Mesenchymal stem cell (in vitro differentiated cells and primary cell): ENCODE measurements around the gene ZFAND6.

ENCODE experiments used
- DNase-seq: peaks from one replicate; pipeline ENCODE4 v3.0.0-alpha.2; 2013
- H2AFZ ChIP-seq: one replicate; pipeline ENCODE4 v1.6.1; 2013; ENCODE audit warnings: low read depth, mild to moderate bottlenecking, control low read depth, inconsistent platforms, low read length, moderate library complexity
- H2AK5ac ChIP-seq: 2 replicates; pipeline ENCODE4 v1.6.1; 2013; ENCODE audit warnings: low read length, moderate library complexity, mild to moderate bottlenecking, inconsistent platforms; ENCODE audit not compliant: severe bottlenecking
- H2BK120ac ChIP-seq: one replicate; pipeline ENCODE4 v1.6.1; 2013; ENCODE audit warnings: low read depth, mild to moderate bottlenecking, inconsistent platforms, low read length, moderate library complexity
- H2BK12ac ChIP-seq, 2 experiments: one replicate each; pipeline ENCODE4 v1.6.1; 2013; ENCODE audit warnings: inconsistent platforms in 2 of 2, low read length in 2 of 2, mild to moderate bottlenecking in 2 of 2, moderate library complexity in 2 of 2, control low read depth in 1 of 2
- H2BK15ac ChIP-seq: one replicate; pipeline ENCODE4 v1.6.1; 2013; ENCODE audit warnings: mild to moderate bottlenecking, low read depth, inconsistent platforms; ENCODE audit not compliant: poor library complexity, severe bottlenecking
- H2BK5ac ChIP-seq: 2 replicates; pipeline ENCODE4 v1.6.1; 2013; ENCODE audit warnings: low read depth, mild to moderate bottlenecking, low read length, control low read depth, inconsistent platforms; ENCODE audit not compliant: poor library complexity, severe bottlenecking
- H3K14ac ChIP-seq, 2 experiments: one replicate each; pipeline ENCODE4 v1.6.1; 2013; ENCODE audit warnings: inconsistent platforms in 2 of 2, low read length in 2 of 2, control low read depth in 1 of 2, mild to moderate bottlenecking in 1 of 2, moderate library complexity in 1 of 2
- H3K18ac ChIP-seq, 2 experiments: one replicate each; pipeline ENCODE4 v1.6.1; 2013; ENCODE audit warnings: inconsistent platforms in 2 of 2, low read length in 2 of 2, control low read depth in 1 of 2, low read depth in 1 of 2, mild to moderate bottlenecking in 1 of 2
- H3K23ac ChIP-seq, 2 experiments: one replicate each; pipeline ENCODE4 v1.6.1; 2013; ENCODE audit warnings: inconsistent platforms in 2 of 2, low read length in 2 of 2, mild to moderate bottlenecking in 2 of 2, moderate library complexity in 2 of 2, control low read depth in 1 of 2
- H3K27ac ChIP-seq: 2 replicates; pipeline ENCODE4 v1.5.1; 2013; ENCODE audit warnings: mild to moderate bottlenecking, moderate library complexity, low read length, control low read depth, inconsistent platforms; ENCODE audit not compliant: poor library complexity, severe bottlenecking
- H3K27me3 ChIP-seq, 2 experiments: 2 replicates each; pipeline versions ENCODE4 v1.6.1 to v1.7.0; 2013; ENCODE audit warnings: low read length in 2 of 2, mild to moderate bottlenecking in 2 of 2, moderate library complexity in 2 of 2, control low read depth in 1 of 2, inconsistent platforms in 1 of 2; ENCODE audit not compliant: control insufficient read depth in 1 of 2, insufficient read depth in 1 of 2
- H3K36me3 ChIP-seq, 2 experiments: 2 replicates each; pipeline versions ENCODE4 v1.6.1 to v1.7.0; 2013; ENCODE audit warnings: low read length in 2 of 2, control low read depth in 1 of 2, inconsistent platforms in 1 of 2, low read depth in 1 of 2, mild to moderate bottlenecking in 1 of 2; ENCODE audit not compliant: insufficient read depth in 2 of 2, control insufficient read depth in 1 of 2
- H3K4ac ChIP-seq, 2 experiments: one replicate each; pipeline ENCODE4 v1.6.1; 2013; ENCODE audit warnings: inconsistent platforms in 2 of 2, low read length in 2 of 2, mild to moderate bottlenecking in 2 of 2, moderate library complexity in 2 of 2, control low read depth in 1 of 2, low read depth in 1 of 2
- H3K4me1 ChIP-seq: 2 replicates; pipeline ENCODE4 v1.6.1; 2013; ENCODE audit warnings: low read depth, low read length, control low read depth; ENCODE audit not compliant: control insufficient read depth, insufficient read depth
- H3K4me2 ChIP-seq: 2 replicates; pipeline ENCODE4 v1.6.1; 2013; ENCODE audit warnings: low read length, mild to moderate bottlenecking, inconsistent platforms; ENCODE audit not compliant: poor library complexity, severe bottlenecking
- H3K4me3 ChIP-seq, 2 experiments: 2 replicates each; pipeline versions ENCODE4 v1.5.1 to v1.7.0; 2013; ENCODE audit warnings: low read length in 2 of 2, mild to moderate bottlenecking in 2 of 2, control low read depth in 1 of 2, low read depth in 1 of 2; ENCODE audit not compliant: insufficient read depth in 1 of 2
- H3K79me1 ChIP-seq: replicated peaks from 2 replicates; pipeline ENCODE4 v1.6.1; 2013; ENCODE audit warnings: mild to moderate bottlenecking, control low read depth, low read length, inconsistent platforms; ENCODE audit not compliant: poor library complexity, severe bottlenecking
- H3K9ac ChIP-seq: 2 replicates; pipeline ENCODE4 v1.7.0; 2013; ENCODE audit warnings: mild to moderate bottlenecking, low read length, moderate library complexity
- H3K9me3 ChIP-seq: 2 replicates; pipeline ENCODE4 v1.7.0; 2013; ENCODE audit warnings: mild to moderate bottlenecking, low read length; ENCODE audit not compliant: control insufficient read depth
- H4K8ac ChIP-seq: one replicate; pipeline ENCODE4 v1.6.1; 2013; ENCODE audit warnings: inconsistent platforms, mild to moderate bottlenecking, low read length, moderate library complexity
- H4K91ac ChIP-seq: one replicate; pipeline ENCODE4 v1.6.1; 2013; ENCODE audit warnings: mild to moderate bottlenecking, low read length, inconsistent platforms
- WGBS: methylation state at CpG from one replicate; pipeline ENCODE4 v1.1.7; 2013; ENCODE audit warnings: mixed read lengths; 5-methylcytosine and 5-hydroxymethylcytosine counted together

ZFAND6 gene

GRCh38 chr15:80106051-80106450 lies 46.6 kb downstream of the ZFAND6 start:
- WGBS: 94% methylated on average over 2 of the region's 4 CpGs
- H3K9me3 ChIP-seq: no peaks in the 10 kb centered on the region
- H2BK15ac ChIP-seq: no peak overlapping the region

GRCh38 chr15:80107204-80107603 lies 47.7 kb downstream of the ZFAND6 start:
- no peak overlapping the region for H3K4me3 ChIP-seq
- H2BK12ac ChIP-seq: no peak overlapping the region
- H3K27me3 ChIP-seq: no peaks in the 10 kb centered on the region
- no peak overlapping the region for H2AFZ ChIP-seq
- no peak overlapping the region for H3K27ac ChIP-seq
- no peak overlapping the region for H3K4ac ChIP-seq
- peaks cover 0 to 4% of the 10 kb centered on the region in 2 experiments for H3K36me3 ChIP-seq
- no peak for DNase-seq
- no peak overlapping the region for H3K4me2 ChIP-seq
- H3K79me1 ChIP-seq: peaks cover 14% of the 10 kb centered on the region
- H3K18ac ChIP-seq: no peak overlapping the region
- no peak overlapping the region for H3K14ac ChIP-seq
- H2BK5ac ChIP-seq: no peak overlapping the region
- H4K91ac ChIP-seq: no peak overlapping the region
- no peak overlapping the region for H2AK5ac ChIP-seq
- no peak overlapping the region for H3K9ac ChIP-seq
- no peak overlapping the region for H2BK15ac ChIP-seq
- H3K9me3 ChIP-seq: no peaks in the 10 kb centered on the region
- H3K23ac ChIP-seq: no peak overlapping the region
- no peak overlapping the region for H4K8ac ChIP-seq
- no peak overlapping the region for H2BK120ac ChIP-seq
- H3K4me1 ChIP-seq: peaks cover 1% of the 10 kb centered on the region
- 100% methylated on average over 4 of the region's 6 CpGs for WGBS

More at GRCh38 chr15:80106051-80106450, 46.6 kb downstream of the ZFAND6 start:
- H3K27me3 ChIP-seq: no peaks in the 10 kb centered on the region
- H4K8ac ChIP-seq: no peak overlapping the region
- no peak overlapping the region for H3K4me3 ChIP-seq
- H2AFZ ChIP-seq: no peak overlapping the region
- no peak overlapping the region for H3K27ac ChIP-seq
- H3K4me2 ChIP-seq: no peak overlapping the region
- peaks cover 0 to 9% of the 10 kb centered on the region in 2 experiments for H3K36me3 ChIP-seq
- H3K79me1 ChIP-seq: peaks cover 13% of the 10 kb centered on the region
- H3K9ac ChIP-seq: no peak overlapping the region
- H3K4me1 ChIP-seq: no peaks in the 10 kb centered on the region
- H2BK12ac ChIP-seq: no peak overlapping the region
- no peak overlapping the region for H2BK120ac ChIP-seq
- H2BK5ac ChIP-seq: no peak overlapping the region
- H3K14ac ChIP-seq: no peak overlapping the region
- H3K4ac ChIP-seq: no peak overlapping the region
- H3K18ac ChIP-seq: no peak overlapping the region
- no peak overlapping the region for H2AK5ac ChIP-seq
- H4K91ac ChIP-seq: no peak overlapping the region
- no peak overlapping the region for H3K23ac ChIP-seq
- DNase-seq: peak; percentile 43

GRCh38 chr15:80107774-80108173 lies 48.3 kb downstream of the ZFAND6 start:
- Histone ChIP-seq H3K4me3 (no peak overlapping the region), H4K8ac (no peak overlapping the region), H2BK12ac (no peak overlapping the region), H3K14ac (no peak overlapping the region), H3K4ac (no peak overlapping the region), H3K23ac (no peak overlapping the region), H3K4me2 (no peak overlapping the region), H3K27me3 (no peaks in the 10 kb centered on the region), H2AK5ac (no peak overlapping the region), H2AFZ (no peak overlapping the region), H3K9me3 (no peaks in the 10 kb centered on the region), H3K9ac (no peak overlapping the region), H2BK5ac (no peak overlapping the region), H4K91ac (no peak overlapping the region), H3K27ac (no peak overlapping the region), H2BK15ac (no peak overlapping the region), H3K79me1 (peaks cover 18% of the 10 kb centered on the region), H3K4me1 (peaks cover 1% of the 10 kb centered on the region), H2BK120ac (no peak overlapping the region), H3K36me3 (peaks cover 0 to 4% of the 10 kb centered on the region in 2 experiments), H3K18ac (no peak overlapping the region)
- WGBS: 83% methylated on average over 2 of the region's 3 CpGs
- DNase-seq: no peak

- no peak overlapping the region for H2AFZ ChIP-seq
- peaks cover 1% of the 10 kb centered on the region for H3K4me1 ChIP-seq
- 83% methylated on average over 2 of the region's 3 CpGs for WGBS
- no peak for DNase-seq
- no peak overlapping the region for H3K18ac ChIP-seq
- H3K79me1 ChIP-seq: peaks cover 17% of the 10 kb centered on the region
- no peak overlapping the region for H4K8ac ChIP-seq
- no peak overlapping the region for H2BK120ac ChIP-seq
- H3K27ac ChIP-seq: no peak overlapping the region
- no peaks in the 10 kb centered on the region for H3K9me3 ChIP-seq
- no peak overlapping the region for H2BK15ac ChIP-seq
- no peak overlapping the region for H4K91ac ChIP-seq
- no peak overlapping the region for H2BK5ac ChIP-seq
- H3K4me2 ChIP-seq: no peak overlapping the region
- no peak overlapping the region for H3K4me3 ChIP-seq
- no peak overlapping the region for H3K23ac ChIP-seq
- no peaks in the 10 kb centered on the region for H3K36me3 ChIP-seq
- no peaks in the 10 kb centered on the region for H3K27me3 ChIP-seq
- H2AK5ac ChIP-seq: no peak overlapping the region
- no peak overlapping the region for H3K9ac ChIP-seq
- no peak overlapping the region for H2BK12ac ChIP-seq
- H3K4ac ChIP-seq: no peak overlapping the region
- no peak overlapping the region for H3K14ac ChIP-seq
These were observed 49.9 kb downstream of the ZFAND6 start for GRCh38 chr15:80109388-80109787.
